ENCODE data around the gene AKAP9. TPM values are rescaled to one million over a fixed set of nuclear protein-coding genes. Genes with fewer than 3 reads are reported as not detected.

AKAP9 gene
- total and polyA plus RNA-seq, 2 donors (not counting 3 experiments of a cell fraction or from before 2014, with no cell fraction given) = 9.5 to 51.6 TPM

- TF ChIP-seq POLR2AphosphoS5 (IDR thresholded peaks at IDR 0.05; ENCODE audit: insufficient read depth, low read depth, low read length) (no peak), CTCF (IDR thresholded peaks at IDR 0.05; ENCODE audit: extremely low read depth in 1 of 2, insufficient read depth in 1 of 2, low read depth in 1 of 2, low read length in 2 of 2) (no peak), MAX (IDR thresholded peaks at IDR 0.05; ENCODE audit: insufficient read depth, insufficient read length) (no peak)
- H3K9ac ChIP-seq (replicated peaks; ENCODE audit: extremely low read depth, insufficient read depth, low read length) = no peak overlapping the region
- FAIRE-seq = no peak
- H3K36me3 ChIP-seq (ENCODE audit: control insufficient read depth in 2 of 2, extremely low read depth in 1 of 2, insufficient read depth in 2 of 2, low read length in 2 of 2) = no peaks in the 10 kb centered on the region
- BruUV-seq (replicated peaks) = no TSS peak
- H3K4me2 ChIP-seq (ENCODE audit: insufficient read depth, low read length) = no peak overlapping the region
- DNase-seq (ENCODE audit: low read depth, low spot score) = no peak
- POLR2A ChIA-PET = no interaction called here
- H4K20me1 ChIP-seq (replicated peaks; ENCODE audit: control insufficient read depth, extremely low read depth, insufficient read depth, low read length) = no peaks in the 10 kb centered on the region
- no peaks in the 10 kb centered on the region for H3K4me1 ChIP-seq (ENCODE audit: control insufficient read depth, extremely low read depth, insufficient read depth, low read length)
- no peaks in the 10 kb centered on the region for H3K9me1 ChIP-seq (replicated peaks; ENCODE audit: control insufficient read depth, extremely low read depth, insufficient read depth, low read length)
- H3K9me3 ChIP-seq (replicated peaks; ENCODE audit: control insufficient read depth, insufficient read depth, low read length) = no peaks in the 10 kb centered on the region
- CTCF ChIA-PET = no interaction called here
- no peaks in the 10 kb centered on the region for H3K27me3 ChIP-seq (ENCODE audit: control insufficient read depth in 2 of 2, insufficient read depth in 2 of 2, low read length in 2 of 2)
- dilution Hi-C loops (cut with MboI; ENCODE audit: extremely low pct_ligation_motif_present, low sequenced_read_pairs) = no loop called here
- H3K4me3 ChIP-seq (replicated peaks in 1 of 3; ENCODE audit: insufficient read depth in 1 of 3, low read depth in 1 of 3, low read length in 3 of 3) = no peak overlapping the region
- H2AFZ ChIP-seq (ENCODE audit: low read depth, low read length) = no peak overlapping the region
- H3K79me2 ChIP-seq (ENCODE audit: control insufficient read depth, insufficient read depth, low read length) = no peaks in the 10 kb centered on the region
- intact Hi-C loops (cut with micrococcal nuclease) = no loop called here
- H3K27ac ChIP-seq (ENCODE audit: insufficient read depth, low read depth, low read length) = no peak overlapping the region
Measured at GRCh38 chr7:92002720-92003119, 62.1 kb downstream of the AKAP9 start.

GRCh38 chr7:92006046-92006445 is 65.4 kb downstream of the AKAP9 start:
- TF ChIP-seq MYC (IDR thresholded peaks at IDR 0.05; ENCODE audit: low read depth, low read length) = no peak
- no peak for TF ChIP-seq MAX (IDR thresholded peaks at IDR 0.05; ENCODE audit: insufficient read depth, insufficient read length)
- no peak for TF ChIP-seq JUN (IDR thresholded peaks at IDR 0.05; ENCODE audit: borderline replicate concordance, insufficient read depth, insufficient read length, low read depth)
- no peak for TF ChIP-seq POLR2AphosphoS5 (IDR thresholded peaks at IDR 0.05; ENCODE audit: insufficient read depth, low read depth, low read length)
- no peak for TF ChIP-seq FOS (IDR thresholded peaks at IDR 0.05; ENCODE audit: borderline replicate concordance, insufficient read depth, low read length)
- no peak for TF ChIP-seq EZH2 (IDR thresholded peaks at IDR 0.05; ENCODE audit: borderline replicate concordance, low read depth, low read length, severe bottlenecking)
- TF ChIP-seq CTCF (IDR thresholded peaks at IDR 0.05; ENCODE audit: extremely low read depth in 1 of 2, insufficient read depth in 1 of 2, low read depth in 1 of 2, low read length in 2 of 2) = no peak
- no peak for TF ChIP-seq POLR2A (IDR thresholded peaks at IDR 0.05; ENCODE audit: low read depth, low read length)
- Histone ChIP-seq H3K9me1 (replicated peaks; ENCODE audit: control insufficient read depth, extremely low read depth, insufficient read depth, low read length) (no peaks in the 10 kb centered on the region), H3K9me3 (replicated peaks; ENCODE audit: control insufficient read depth, insufficient read depth, low read length) (no peaks in the 10 kb centered on the region), H3K79me2 (ENCODE audit: control insufficient read depth, insufficient read depth, low read length) (no peaks in the 10 kb centered on the region), H3K4me2 (ENCODE audit: insufficient read depth, low read length) (no peak overlapping the region), H4K20me1 (replicated peaks; ENCODE audit: control insufficient read depth, extremely low read depth, insufficient read depth, low read length) (no peaks in the 10 kb centered on the region), H3K9ac (replicated peaks; ENCODE audit: extremely low read depth, insufficient read depth, low read length) (no peak overlapping the region), H3K4me1 (ENCODE audit: control insufficient read depth, extremely low read depth, insufficient read depth, low read length) (no peaks in the 10 kb centered on the region), H3K4me3 (replicated peaks in 1 of 3; ENCODE audit: insufficient read depth in 1 of 3, low read depth in 1 of 3, low read length in 3 of 3) (no peak overlapping the region), H3K36me3 (ENCODE audit: control insufficient read depth in 2 of 2, extremely low read depth in 1 of 2, insufficient read depth in 2 of 2, low read length in 2 of 2) (no peaks in the 10 kb centered on the region), H3K27me3 (ENCODE audit: control insufficient read depth in 2 of 2, insufficient read depth in 2 of 2, low read length in 2 of 2) (no peaks in the 10 kb centered on the region), H2AFZ (ENCODE audit: low read depth, low read length) (no peak overlapping the region), H3K27ac (ENCODE audit: insufficient read depth, low read depth, low read length) (no peak overlapping the region)
- FAIRE-seq (no peak), DNase-seq (ENCODE audit: low read depth, low spot score) (no peak)
- CTCF ChIA-PET = no interaction called here
- no TSS peak for BruUV-seq (replicated peaks)
- dilution Hi-C loops (cut with MboI; ENCODE audit: extremely low pct_ligation_motif_present, low sequenced_read_pairs) (no loop called here), intact Hi-C loops (cut with micrococcal nuclease) (no loop called here)
- POLR2A ChIA-PET = no interaction called here

Data from endothelial cell of umbilical vein (primary cell).